ENCODE data around the gene C20orf173. TPM values are rescaled to one million over a fixed set of nuclear protein-coding genes. Genes with fewer than 3 reads are reported as not detected.

C20orf173 gene
- total and polyA plus RNA-seq, 4 experiments from 2014 or later: not detected

DNA sequence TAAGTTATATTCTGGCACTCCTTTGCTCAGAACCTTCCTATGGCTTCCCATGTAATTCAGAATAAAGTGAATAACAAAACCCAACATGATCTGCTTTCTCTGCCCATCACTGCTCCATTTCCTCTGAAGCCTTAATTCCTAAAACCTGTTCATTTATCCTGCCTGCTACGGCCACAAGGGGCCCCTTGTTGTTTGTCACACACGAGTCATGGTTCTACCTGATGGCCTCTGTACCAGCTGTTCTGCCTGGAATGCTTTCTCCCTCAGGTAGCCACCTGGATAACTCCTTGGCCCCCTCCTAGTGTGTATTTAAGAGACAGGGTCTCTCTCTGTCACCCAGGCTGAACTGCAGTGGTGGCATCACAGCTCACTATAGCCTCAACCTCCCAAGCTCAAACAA lies 39.2 kb upstream of the C20orf173 start:
- H3K27me3 ChIP-seq (ENCODE audit: insufficient read depth, low read length): no peaks in the 10 kb centered on the region
- no peaks in the 10 kb centered on the region for H3K36me3 ChIP-seq (ENCODE audit: insufficient read depth, low read length)
- no peak overlapping the region for H3K27ac Mint-ChIP-seq
- H3K27ac ChIP-seq (ENCODE audit: low read depth, low read length): no peak overlapping the region
- H3K9me3 ChIP-seq (ENCODE audit: control insufficient read depth in 1 of 2, low read length in 2 of 2): no peaks in the 10 kb centered on the region
- ChIA-PET CTCF (ENCODE audit: partially characterized antibody) (interaction anchor here (1.0 to 1.1 kb wide), 2 partner anchors 28 to 47 kb away, joined by 3 read pairs; partner anchors contain the start of gene SPAG4), POLR2A (ENCODE audit: partially characterized antibody) (interaction anchor here (0.6 kb wide), 1 partner anchor 255 kb away, joined by 3 read pairs; no protein-coding TSS in a partner anchor)
- DNase-seq: no peak
- H3K36me3 Mint-ChIP-seq: peaks cover 0 to 2% of the 10 kb centered on the region in 2 donors
- H3K4me3 ChIP-seq (ENCODE audit: low read length in 2 of 2): no peak overlapping the region
- peaks cover 0 to 12% (median 9%) of the 10 kb centered on the region in 8 donors for H3K9me3 Mint-ChIP-seq
- no peaks in the 10 kb centered on the region for H3K4me1 ChIP-seq (ENCODE audit: insufficient read depth, low read length)
- intact Hi-C loops (cut with micrococcal nuclease): no loop called here
- no peak overlapping the region for H3K4me3 Mint-ChIP-seq
- H3K27me3 Mint-ChIP-seq: no peaks in the 10 kb centered on the region
- no peaks in the 10 kb centered on the region for H3K4me1 Mint-ChIP-seq

- POLR2A ChIA-PET (ENCODE audit: partially characterized antibody): no interaction called here
- Mint-ChIP-seq H3K9me3 (no peaks in the 10 kb centered on the region), H3K4me1 (no peaks in the 10 kb centered on the region), H3K4me3 (no peak overlapping the region), H3K27me3 (no peaks in the 10 kb centered on the region), H3K27ac (no peak overlapping the region), H3K36me3 (no peaks in the 10 kb centered on the region)
- intact Hi-C loops (cut with micrococcal nuclease): no loop called here
- Histone ChIP-seq H3K27ac (ENCODE audit: low read depth, low read length) (no peak overlapping the region), H3K9me3 (ENCODE audit: control insufficient read depth in 1 of 2, low read length in 2 of 2) (no peaks in the 10 kb centered on the region), H3K27me3 (ENCODE audit: insufficient read depth, low read length) (no peaks in the 10 kb centered on the region), H3K36me3 (ENCODE audit: insufficient read depth, low read length) (no peaks in the 10 kb centered on the region), H3K4me3 (ENCODE audit: low read length in 2 of 2) (no peak overlapping the region), H3K4me1 (ENCODE audit: insufficient read depth, low read length) (no peaks in the 10 kb centered on the region)
- CTCF ChIA-PET (ENCODE audit: partially characterized antibody): no interaction called here
- no peak for DNase-seq
Measured at GRCh38 chr20:35564905-35565304, 35.5 kb upstream of the C20orf173 start.

DNA sequence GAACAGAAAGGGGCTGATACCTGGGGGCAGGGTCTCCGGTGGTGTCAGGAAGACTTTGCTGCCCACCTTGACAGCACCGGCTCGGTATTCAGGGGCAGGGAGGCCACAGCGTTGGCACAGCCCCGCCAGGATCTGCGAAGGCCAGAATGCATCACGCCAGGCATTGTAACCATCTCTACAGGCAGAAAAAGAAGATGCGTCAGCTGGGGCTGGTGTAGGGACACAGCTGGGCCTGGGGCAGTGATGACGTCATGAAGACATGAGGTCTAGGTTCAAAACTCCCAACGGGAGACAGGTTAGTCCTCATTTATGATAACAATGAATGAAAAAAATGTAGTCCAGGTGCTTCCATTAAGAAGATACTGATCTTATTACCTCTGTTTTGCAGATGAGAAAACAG lies 34.4 kb upstream of the C20orf173 start:
- Mint-ChIP-seq H3K9me3 (no peaks in the 10 kb centered on the region), H3K27me3 (no peaks in the 10 kb centered on the region), H3K27ac (no peak overlapping the region), H3K4me1 (no peaks in the 10 kb centered on the region), H3K36me3 (peaks cover 0 to 3% of the 10 kb centered on the region in 2 donors), H3K4me3 (no peak overlapping the region)
- ChIA-PET POLR2A (ENCODE audit: partially characterized antibody) (no interaction called here), CTCF (ENCODE audit: partially characterized antibody) (no interaction called here)
- Histone ChIP-seq H3K27me3 (ENCODE audit: insufficient read depth, low read length) (no peaks in the 10 kb centered on the region), H3K27ac (ENCODE audit: low read depth, low read length) (no peak overlapping the region), H3K36me3 (ENCODE audit: insufficient read depth, low read length) (no peaks in the 10 kb centered on the region), H3K4me1 (ENCODE audit: insufficient read depth, low read length) (no peaks in the 10 kb centered on the region), H3K9me3 (ENCODE audit: control insufficient read depth in 1 of 2, low read length in 2 of 2) (no peaks in the 10 kb centered on the region), H3K4me3 (ENCODE audit: low read length in 2 of 2) (no peak overlapping the region)
- intact Hi-C loops (cut with micrococcal nuclease): no loop called here
- DNase-seq: no peak

GRCh38 chr20:35562541-35563110 lies 33.2 kb upstream of the C20orf173 start:
- Histone ChIP-seq H3K4me1 (ENCODE audit: insufficient read depth, low read length) (no peaks in the 10 kb centered on the region), H3K27me3 (ENCODE audit: insufficient read depth, low read length) (no peaks in the 10 kb centered on the region), H3K27ac (ENCODE audit: low read depth, low read length) (no peak overlapping the region), H3K9me3 (ENCODE audit: control insufficient read depth in 1 of 2, low read length in 2 of 2) (no peaks in the 10 kb centered on the region), H3K4me3 (ENCODE audit: low read length in 2 of 2) (no peak overlapping the region), H3K36me3 (ENCODE audit: insufficient read depth, low read length) (no peaks in the 10 kb centered on the region)
- Mint-ChIP-seq H3K27ac (no peak overlapping the region), H3K9me3 (no peaks in the 10 kb centered on the region), H3K36me3 (peaks cover 10 to 12% of the 10 kb centered on the region in 2 donors), H3K4me1 (peaks cover 0 to 2% (median 0%) of the 10 kb centered on the region in 4 donors), H3K4me3 (no peak overlapping the region), H3K27me3 (no peaks in the 10 kb centered on the region)
- intact Hi-C loops (cut with micrococcal nuclease): no loop called here
- POLR2A ChIA-PET (ENCODE audit: partially characterized antibody): no interaction called here
- DNase-seq: no peak
- CTCF ChIA-PET (ENCODE audit: partially characterized antibody): interaction anchor here (1.2 kb wide), 1 partner anchor 11 kb away, joined by 3 read pairs; no protein-coding TSS in a partner anchor

DNA sequence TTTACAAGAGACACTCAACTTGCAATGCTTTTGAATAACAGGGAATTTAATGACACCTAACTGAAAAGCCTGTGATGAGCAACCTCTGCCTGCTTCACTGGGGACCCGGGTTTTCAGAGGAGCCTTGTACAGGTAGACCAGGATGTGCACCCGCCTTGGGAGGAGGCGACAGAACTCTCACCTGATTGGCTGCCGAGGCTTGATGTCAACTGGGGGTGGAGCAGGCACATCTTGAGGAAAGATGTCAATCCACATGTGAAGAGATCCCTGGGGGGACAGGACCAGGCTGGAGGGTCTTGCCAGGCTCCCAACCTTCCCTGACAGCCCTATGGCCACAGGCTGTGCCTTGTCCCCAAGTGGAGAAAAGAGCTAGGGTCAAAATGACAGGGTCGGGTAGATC lies 32.2 kb upstream of the C20orf173 start:
- POLR2A ChIA-PET (ENCODE audit: partially characterized antibody): no interaction called here

DNA sequence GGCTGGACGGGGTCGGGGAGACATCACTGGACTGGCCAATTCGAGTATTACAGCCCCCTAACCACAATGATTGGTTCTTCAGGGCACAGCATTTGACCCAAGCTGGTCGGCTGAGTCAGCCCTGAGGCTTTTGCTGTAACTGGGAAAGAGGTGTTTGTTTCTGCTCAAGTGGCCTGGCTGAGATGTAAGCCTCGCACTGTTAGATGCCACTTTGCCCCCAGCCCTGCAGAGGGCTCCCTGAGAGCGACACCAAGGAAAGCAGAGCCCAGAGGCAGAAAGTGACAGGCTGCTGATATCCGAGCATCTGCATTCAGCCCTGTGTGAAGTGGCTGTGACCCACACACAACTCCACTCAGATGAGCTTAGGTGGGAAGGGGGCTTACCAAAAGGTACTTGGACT lies 31.8 kb upstream of the C20orf173 start:
- no peak overlapping the region for H3K4me3 Mint-ChIP-seq
- DNase-seq: peak in 1 of 5 donors; percentile 17
- peaks cover 0 to 2% (median 0%) of the 10 kb centered on the region in 4 donors for H3K4me1 Mint-ChIP-seq
- Histone ChIP-seq H3K36me3 (ENCODE audit: insufficient read depth, low read length) (peaks cover 6% of the 10 kb centered on the region), H3K4me1 (ENCODE audit: insufficient read depth, low read length) (no peaks in the 10 kb centered on the region), H3K9me3 (ENCODE audit: control insufficient read depth in 1 of 2, low read length in 2 of 2) (no peaks in the 10 kb centered on the region), H3K27me3 (ENCODE audit: insufficient read depth, low read length) (no peaks in the 10 kb centered on the region), H3K27ac (ENCODE audit: low read depth, low read length) (no peak overlapping the region), H3K4me3 (ENCODE audit: low read length in 2 of 2) (no peak overlapping the region)
- intact Hi-C loops (cut with micrococcal nuclease): no loop called here
- POLR2A ChIA-PET (ENCODE audit: partially characterized antibody): no interaction called here
- CTCF ChIA-PET (ENCODE audit: partially characterized antibody): interaction anchor here (1.2 kb wide), 1 partner anchor 12 kb away, joined by 3 read pairs; no protein-coding TSS in a partner anchor
- no peaks in the 10 kb centered on the region for H3K9me3 Mint-ChIP-seq
- H3K27me3 Mint-ChIP-seq: no peaks in the 10 kb centered on the region
- H3K36me3 Mint-ChIP-seq: peaks cover 19 to 22% of the 10 kb centered on the region in 2 donors
- H3K27ac Mint-ChIP-seq: peak overlapping the region in 2 of 7 donors; percentile 12 to 71

More for the DNA sequence above, 32.2 kb upstream of the C20orf173 start:
- Histone ChIP-seq H3K27ac (ENCODE audit: low read depth, low read length) (no peak overlapping the region), H3K27me3 (ENCODE audit: insufficient read depth, low read length) (no peaks in the 10 kb centered on the region), H3K4me3 (ENCODE audit: low read length in 2 of 2) (no peak overlapping the region), H3K4me1 (ENCODE audit: insufficient read depth, low read length) (no peaks in the 10 kb centered on the region), H3K9me3 (ENCODE audit: control insufficient read depth in 1 of 2, low read length in 2 of 2) (no peaks in the 10 kb centered on the region), H3K36me3 (ENCODE audit: insufficient read depth, low read length) (peaks cover 3% of the 10 kb centered on the region)
- intact Hi-C loops (cut with micrococcal nuclease): no loop called here
- DNase-seq: no peak
- peaks cover 0 to 2% (median 0%) of the 10 kb centered on the region in 4 donors for H3K4me1 Mint-ChIP-seq
- peak overlapping the region in 1 of 7 donors; percentile 12 for H3K27ac Mint-ChIP-seq
- peaks cover 16 to 18% of the 10 kb centered on the region in 2 donors for H3K36me3 Mint-ChIP-seq
- no peaks in the 10 kb centered on the region for H3K9me3 Mint-ChIP-seq
- H3K27me3 Mint-ChIP-seq: no peaks in the 10 kb centered on the region
- CTCF ChIA-PET (ENCODE audit: partially characterized antibody): interaction anchor here (1.2 kb wide), 1 partner anchor 12 kb away, joined by 3 read pairs; no protein-coding TSS in a partner anchor
- no peak overlapping the region for H3K4me3 Mint-ChIP-seq

GRCh38 chr20:35560541-35560940 lies 31.1 kb upstream of the C20orf173 start:
- H3K36me3 Mint-ChIP-seq: peaks cover 20 to 24% of the 10 kb centered on the region in 2 donors
- Histone ChIP-seq H3K4me3 (ENCODE audit: low read length in 2 of 2) (no peak overlapping the region), H3K27ac (ENCODE audit: low read depth, low read length) (no peak overlapping the region), H3K4me1 (ENCODE audit: insufficient read depth, low read length) (no peaks in the 10 kb centered on the region), H3K36me3 (ENCODE audit: insufficient read depth, low read length) (peaks cover 11% of the 10 kb centered on the region), H3K9me3 (ENCODE audit: control insufficient read depth in 1 of 2, low read length in 2 of 2) (no peaks in the 10 kb centered on the region), H3K27me3 (ENCODE audit: insufficient read depth, low read length) (no peaks in the 10 kb centered on the region)
- ChIA-PET CTCF (ENCODE audit: partially characterized antibody) (no interaction called here), POLR2A (ENCODE audit: partially characterized antibody) (no interaction called here)
- no peaks in the 10 kb centered on the region for H3K27me3 Mint-ChIP-seq
- no peak overlapping the region for H3K27ac Mint-ChIP-seq
- no peaks in the 10 kb centered on the region for H3K9me3 Mint-ChIP-seq
- no peak overlapping the region for H3K4me3 Mint-ChIP-seq
- DNase-seq: no peak
- H3K4me1 Mint-ChIP-seq: peaks cover 0 to 2% (median 0%) of the 10 kb centered on the region in 4 donors
- intact Hi-C loops (cut with micrococcal nuclease): no loop called here

Measured in CD4-positive, alpha-beta memory T cell (primary cell).